Measurements from ENCODE around the gene TSC22D4. TPM values are rescaled to one million over a fixed set of nuclear protein-coding genes. Genes with fewer than 3 reads are reported as not detected.
A peak's percentile ranks its signal among the peaks of the same experiment; 100 is the strongest.

The TSC22D4 gene
- total RNA-seq, 1 donor from 2014 or later = 25.8 TPM

- peak; percentile 96 to 97 for DNase-seq (ENCODE audit: low read depth in 2 of 2)
Observed at GRCh38 chr7:100429637-100430492, 49.1 kb downstream of the TSC22D4 start, which contains the start of gene MEPCE. Gene MEPCE, plus strand, starts transcription at chr7:100429831. Its CDS starts 188 bp downstream, at chr7:100430019.

DNA sequence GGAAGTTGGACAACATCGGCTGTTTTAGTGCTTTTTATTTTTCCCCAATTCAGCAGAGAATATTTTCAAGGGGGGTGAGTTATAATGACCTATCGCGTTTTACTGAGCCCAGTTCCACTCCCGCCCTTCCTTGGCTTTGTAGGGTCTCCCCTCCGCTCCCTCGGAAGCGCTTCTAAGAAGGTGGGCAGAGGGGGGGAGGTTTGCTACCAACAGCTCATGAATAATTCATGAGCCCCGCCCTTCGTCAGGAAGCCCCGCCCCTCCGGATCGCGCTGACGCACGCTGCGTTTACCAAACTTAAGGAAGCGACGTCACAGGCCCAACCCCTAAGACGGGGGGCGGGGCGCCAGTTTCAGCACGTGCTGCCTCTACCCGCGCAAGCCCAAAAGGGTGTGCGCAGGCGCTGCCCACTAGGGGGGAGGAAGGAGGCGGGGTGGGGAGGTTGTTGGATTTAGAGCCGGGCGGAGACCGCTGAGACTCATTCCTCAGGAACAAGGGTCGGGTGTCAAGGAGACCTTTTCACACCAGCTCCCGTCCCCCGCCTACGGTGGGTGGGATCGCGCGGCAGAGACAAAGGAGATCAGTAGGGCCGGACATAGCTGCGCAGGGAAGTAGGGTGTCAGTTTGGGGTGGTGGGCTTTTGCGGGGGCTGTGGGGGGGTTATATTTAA, 49.9 kb downstream of the TSC22D4 start:
- DNase-seq (ENCODE audit: low read depth in 2 of 2) = peak; percentile 100

GRCh38 chr7:100428199-100428966, 50.6 kb downstream of the TSC22D4 start, which contains the start of gene ZCWPW1:
Gene ZCWPW1, minus strand, starts transcription at chr7:100428703. Its CDS starts 8,054 bp downstream, at chr7:100420649.
- peak; percentile 97 to 98 for DNase-seq (ENCODE audit: low read depth in 2 of 2)

GRCh38 chr7:100427762-100428198, 51.2 kb downstream of the TSC22D4 start:
- DNase-seq (ENCODE audit: low read depth in 2 of 2) = no peak

GRCh38 chr7:100426516-100426915, 52.5 kb downstream of the TSC22D4 start:
- no peak for DNase-seq (ENCODE audit: low read depth in 2 of 2)

DNA sequence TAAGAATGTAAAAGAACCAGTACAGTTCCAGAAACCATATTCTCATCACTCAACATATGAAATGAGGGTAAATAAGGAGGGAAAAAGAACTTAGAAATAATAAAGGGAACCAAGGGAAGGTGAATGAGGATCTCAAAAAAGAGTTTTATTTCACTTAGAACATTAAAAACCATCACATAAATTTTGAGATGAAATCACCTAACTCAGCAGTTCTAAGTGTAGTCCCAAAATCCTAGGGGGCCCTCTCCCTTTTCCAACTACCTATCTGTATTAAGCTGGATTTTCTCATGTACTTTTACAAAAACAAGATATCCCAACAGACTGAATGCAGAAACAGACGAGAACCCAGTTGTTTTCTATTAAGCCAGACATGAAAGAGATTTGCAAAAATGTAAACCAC, 53.7 kb downstream of the TSC22D4 start:
- no peak for DNase-seq (ENCODE audit: low read depth in 2 of 2)

GRCh38 chr7:100423315-100423714, 55.7 kb downstream of the TSC22D4 start:
- no peak for DNase-seq (ENCODE audit: low read depth in 2 of 2)

- DNase-seq (ENCODE audit: low read depth in 2 of 2) = no peak
Observed at GRCh38 chr7:100419660-100420226, 59.3 kb downstream of the TSC22D4 start.

GRCh38 chr7:100418930-100419659, 59.9 kb downstream of the TSC22D4 start:
- no peak for DNase-seq (ENCODE audit: low read depth in 2 of 2)

Other genes starting within 250 kb of the TSC22D4 start
- not detected in 2 replicates for gene SPDYE3, start 171.5 kb downstream of the TSC22D4 start, total RNA-seq
- 5.2 and 21.6 TPM in 2 replicates for gene PILRB, start 121.1 kb downstream of the TSC22D4 start, total RNA-seq
- gene PILRA, start 105.7 kb downstream of the TSC22D4 start, total RNA-seq = 0.20 and 0.22 TPM in 2 replicates
- 0.44 and 0.79 TPM in 2 replicates for gene ZCWPW1, start 50.5 kb downstream of the TSC22D4 start, total RNA-seq
- 25.1 and 40.5 TPM in 2 replicates for gene MEPCE, start 49.4 kb downstream of the TSC22D4 start, total RNA-seq
- gene PPP1R35, start 42.7 kb downstream of the TSC22D4 start, total RNA-seq = 8.1 and 11.3 TPM in 2 replicates
- gene SPACDR, start 15.0 kb downstream of the TSC22D4 start, total RNA-seq = 0.40 and 0.44 TPM in 2 replicates
- 2.0 and 6.3 TPM in 2 replicates for gene NYAP1, start 4.7 kb upstream of the TSC22D4 start, total RNA-seq
- 25.5 and 74.2 TPM in 2 replicates for gene AGFG2, start 60.0 kb upstream of the TSC22D4 start, total RNA-seq
- gene SAP25, start 94.7 kb upstream of the TSC22D4 start, total RNA-seq = not detected in 2 replicates
- 5.8 and 6.3 TPM in 2 replicates for gene LRCH4, start 106.9 kb upstream of the TSC22D4 start, total RNA-seq
- gene FBXO24, start 107.1 kb upstream of the TSC22D4 start, total RNA-seq = under 0.01 and 0.20 TPM in 2 replicates
- 0.22 TPM in 1 of 2 replicates, not detected in the other for gene PCOLCE, start 123.1 kb upstream of the TSC22D4 start, total RNA-seq
- 5.2 and 5.4 TPM in 2 replicates for gene MOSPD3, start 133.3 kb upstream of the TSC22D4 start, total RNA-seq
- under 0.01 TPM in 2 replicates for gene TFR2, start 162.3 kb upstream of the TSC22D4 start, total RNA-seq
- gene ACTL6B, start 177.2 kb upstream of the TSC22D4 start, total RNA-seq = not detected in 2 replicates
- 72.1 and 76.4 TPM in 2 replicates for gene GNB2, start 194.5 kb upstream of the TSC22D4 start, total RNA-seq
- 8.1 and 14.9 TPM in 2 replicates for gene GIGYF1, start 215.0 kb upstream of the TSC22D4 start, total RNA-seq
- gene POP7, start 226.9 kb upstream of the TSC22D4 start, total RNA-seq = 28.1 and 33.3 TPM in 2 replicates
- gene EPO, start 241.3 kb upstream of the TSC22D4 start, total RNA-seq = not detected in 2 replicates

All from lung microvascular endothelial cell (primary cell).